H1 (cell line): ENCODE data around the gene BIRC5. TPM values are rescaled to one million over a fixed set of nuclear protein-coding genes. Genes with fewer than 3 reads are reported as not detected.

ENCODE experiments used
- CTCF ChIA-PET: fragments of 300-600 bp; sonication (Branson Sonifier 250); formaldehyde crosslinking; loops from one replicate; lab custom pipeline; 2021; ENCODE audit not compliant: partially characterized antibody; lab: Charles Lee
- POLR2A ChIA-PET: fragments of 300-600 bp; sonication (Branson Sonifier 250); formaldehyde crosslinking; loops from one replicate; lab custom pipeline; 2021; ENCODE audit warnings: inconsistent platforms; ENCODE audit not compliant: partially characterized antibody; lab: Charles Lee
- DNase-seq, 2 experiments: peaks; one replicate each; pipeline versions ENCODE4 v3.0.0 to v3.0.0-alpha.2; 2010 to 2022; ENCODE audit warnings: low spot score in 2 of 2, low read depth in 1 of 2, mixed read lengths in 1 of 2
- FAIRE-seq: peaks from 2 replicates; lab custom pipeline; 2011; peaks lifted over from hg19 to GRCh38; lab: Jason Lieb, UNC
- H2AFZ ChIP-seq: 2 replicates; pipeline ENCODE4 v1.8.1; 2012; ENCODE audit warnings: low read length, inconsistent platforms
- H2AK5ac ChIP-seq: 2 replicates; pipeline ENCODE4 v1.6.1; 2013; ENCODE audit warnings: low read depth, low read length
- H2BK120ac ChIP-seq: replicated peaks from 2 replicates; pipeline ENCODE3; 2013; ENCODE audit warnings: low read depth, low read length, inconsistent platforms
- H2BK12ac ChIP-seq: 2 replicates; pipeline ENCODE4 v1.6.1; 2013; ENCODE audit warnings: low read depth, low read length
- H2BK15ac ChIP-seq: 2 replicates; pipeline ENCODE4 v1.6.1; 2013; ENCODE audit warnings: low read length
- H2BK20ac ChIP-seq: 2 replicates; pipeline ENCODE4 v1.6.1; 2013; ENCODE audit warnings: low read length
- H2BK5ac ChIP-seq: 2 replicates; pipeline ENCODE4 v1.6.1; 2013; ENCODE audit warnings: low read depth, low read length
- H3K14ac ChIP-seq: 2 replicates; pipeline ENCODE4 v1.6.1; 2013; ENCODE audit warnings: inconsistent platforms; ENCODE audit not compliant: insufficient read length
- H3K18ac ChIP-seq: 2 replicates; pipeline ENCODE4 v1.6.1; 2013; ENCODE audit warnings: low read length; ENCODE audit errors: extremely low read depth
- H3K23ac ChIP-seq: 2 replicates; pipeline ENCODE4 v1.6.1; 2013; ENCODE audit warnings: inconsistent platforms; ENCODE audit not compliant: insufficient read length
- H3K23me2 ChIP-seq: 2 replicates; pipeline ENCODE4 v1.6.1; 2013; ENCODE audit warnings: low read depth, low read length
- H3K27ac ChIP-seq: 2 replicates; pipeline ENCODE4 v1.6.1; 2011; ENCODE audit warnings: low read depth, low read length, inconsistent platforms
- H3K27me3 ChIP-seq, 4 experiments: replicated peaks in 1 of 4; 1 replicate in 1 of 4; 2 replicates in 3 of 4; pipeline versions ENCODE4 v1.6.1 to v1.8.1; 2011 to 2013; ENCODE audit warnings: low read length in 3 of 4, mild to moderate bottlenecking in 3 of 4, inconsistent platforms in 2 of 4, mixed read lengths in 2 of 4, moderate library complexity in 1 of 4; ENCODE audit not compliant: control insufficient read depth in 3 of 4, insufficient read depth in 3 of 4; ENCODE audit errors: extremely low read depth in 1 of 4
- H3K36me3 ChIP-seq, 4 experiments: 2 replicates each; pipeline versions ENCODE4 v1.6.1 to v1.8.1; 2011 to 2013; ENCODE audit warnings: mild to moderate bottlenecking in 4 of 4, low read length in 3 of 4, moderate library complexity in 2 of 4, control low read depth in 1 of 4, inconsistent platforms in 1 of 4; ENCODE audit not compliant: insufficient read depth in 4 of 4, control insufficient read depth in 2 of 4
- H3K4ac ChIP-seq: replicated peaks from 2 replicates; pipeline ENCODE3; 2013; ENCODE audit warnings: low read length, low read depth, mixed read lengths, inconsistent platforms; ENCODE audit not compliant: insufficient read length
- H3K4me1 ChIP-seq, 4 experiments: replicated peaks in 1 of 4; 1 replicate in 1 of 4; 2 replicates in 3 of 4; pipeline versions ENCODE4 v1.6.1 to v1.8.1; 2011 to 2013; ENCODE audit warnings: low read length in 3 of 4, inconsistent platforms in 2 of 4, mixed read lengths in 1 of 4; ENCODE audit not compliant: insufficient read depth in 4 of 4, control insufficient read depth in 3 of 4
- H3K4me2 ChIP-seq, 2 experiments: 2 replicates each; pipeline versions ENCODE4 v1.6.1 to v1.8.1; 2011 to 2013; ENCODE audit warnings: low read depth in 2 of 2, low read length in 2 of 2, control low read depth in 1 of 2, inconsistent platforms in 1 of 2, mild to moderate bottlenecking in 1 of 2; ENCODE audit not compliant: insufficient read depth in 1 of 2
- H3K4me3 ChIP-seq, 4 experiments: fragments of 200-600, 300-600 bp in 1 of 4; sonication (generic), shearing (Covaris generic), sonication (Bioruptor Twin) in 1 of 4; 2 replicates each; pipeline versions ENCODE4 v1.5.1 to v1.8.1; 2011 to 2016; ENCODE audit warnings: low read length in 4 of 4, low read depth in 3 of 4, control low read depth in 2 of 4, inconsistent platforms in 2 of 4, mild to moderate bottlenecking in 2 of 4, mixed read lengths in 1 of 4, moderate library complexity in 1 of 4; ENCODE audit not compliant: insufficient read depth in 2 of 4; ENCODE audit errors: extremely low read depth in 1 of 4
- H3K56ac ChIP-seq: replicated peaks from 2 replicates; pipeline ENCODE3; 2013; ENCODE audit warnings: low read depth, mild to moderate bottlenecking, mixed read lengths, low read length, inconsistent platforms; ENCODE audit not compliant: insufficient read length
- H3K79me1 ChIP-seq: 2 replicates; pipeline ENCODE4 v1.6.1; 2013; ENCODE audit warnings: low read depth, low read length, control low read depth
- H3K79me2 ChIP-seq, 2 experiments: 2 replicates each; pipeline versions ENCODE4 v1.6.1 to v1.8.1; 2012 to 2013; ENCODE audit warnings: low read length in 2 of 2, mild to moderate bottlenecking in 2 of 2, inconsistent platforms in 1 of 2; ENCODE audit not compliant: insufficient read depth in 2 of 2, control insufficient read depth in 1 of 2
- H3K9ac ChIP-seq, 4 experiments: replicated peaks in 1 of 4; 1 replicate in 1 of 4; 2 replicates in 3 of 4; pipeline versions ENCODE4 v1.6.1 to v1.8.1; 2011 to 2013; ENCODE audit warnings: low read depth in 3 of 4, low read length in 3 of 4, control low read depth in 2 of 4, mild to moderate bottlenecking in 2 of 4, moderate library complexity in 2 of 4, inconsistent platforms in 1 of 4; ENCODE audit errors: extremely low read depth in 1 of 4
- H3K9me3 ChIP-seq, 2 experiments: 2 replicates each; pipeline versions ENCODE4 v1.6.1 to v1.8.1; 2012 to 2013; ENCODE audit warnings: mild to moderate bottlenecking in 2 of 2, moderate library complexity in 2 of 2, control low read depth in 1 of 2, inconsistent platforms in 1 of 2, low read depth in 1 of 2, low read length in 1 of 2, mixed read lengths in 1 of 2; ENCODE audit not compliant: insufficient read depth in 2 of 2
- H4K20me1 ChIP-seq, 2 experiments: replicated peaks in 1 of 2; 2 replicates each; pipeline versions ENCODE3 to v1.8.1; 2011 to 2013; ENCODE audit warnings: inconsistent platforms in 2 of 2, low read length in 2 of 2, mild to moderate bottlenecking in 1 of 2; ENCODE audit not compliant: insufficient read depth in 2 of 2, control insufficient read depth in 1 of 2
- H4K5ac ChIP-seq: 2 replicates; pipeline ENCODE4 v1.6.1; 2013; ENCODE audit warnings: low read length, low read depth, mixed read lengths, inconsistent platforms; ENCODE audit not compliant: insufficient read length
- H4K8ac ChIP-seq: 2 replicates; pipeline ENCODE4 v1.8.0; 2013; ENCODE audit warnings: mild to moderate bottlenecking, moderate library complexity, low read length, inconsistent platforms; ENCODE audit not compliant: insufficient read depth; ENCODE audit errors: extremely low read depth
- H4K91ac ChIP-seq: replicated peaks from 2 replicates; pipeline ENCODE3; 2013; ENCODE audit warnings: low read length, mixed read lengths, inconsistent platforms; ENCODE audit not compliant: insufficient read length
- CBX5 ChIP-seq: fragments of 300-800, 300-1000 bp; sonication (generic); IDR thresholded peaks from 2 replicates; pipeline ENCODE4 v1.7.1; 2016; ENCODE audit warnings: antibody characterized with exemption, low read length, low read depth
- CBX8 ChIP-seq: fragments of 300-800, 300-1000 bp; sonication (generic); IDR thresholded peaks from 2 replicates; pipeline ENCODE4 v1.7.1; 2016; ENCODE audit warnings: low read depth, low read length, borderline replicate concordance
- CREB1 ChIP-seq: IDR thresholded peaks from 2 replicates; pipeline ENCODE4 v1.6.1; 2012; ENCODE audit warnings: inconsistent platforms
- POLR2A ChIP-seq, 2 experiments: IDR thresholded peaks; 1 replicate in 1 of 2; 2 replicates in 1 of 2; pipeline ENCODE4 v1.6.1; 2011; ENCODE audit warnings: low read depth in 2 of 2, low read length in 2 of 2, mild to moderate bottlenecking in 2 of 2; ENCODE audit errors: control extremely low read depth in 1 of 2
- POLR2AphosphoS5 ChIP-seq: IDR thresholded peaks from 2 replicates; pipeline ENCODE4 v1.6.1; 2011; ENCODE audit warnings: low read depth, low read length
- RXRA ChIP-seq: IDR thresholded peaks from 2 replicates; pipeline ENCODE4 v1.6.1; 2011; ENCODE audit warnings: low read depth, mild to moderate bottlenecking, low read length, moderate library complexity; ENCODE audit not compliant: insufficient read depth
- SP1 ChIP-seq: IDR thresholded peaks from 2 replicates; pipeline ENCODE4 v1.6.1; 2011; ENCODE audit warnings: low read depth, low read length
- SUZ12 ChIP-seq: fragments of 200-600 bp; sonication (generic); IDR thresholded peaks from 2 replicates; pipeline ENCODE4 v1.6.1; 2012; ENCODE audit warnings: mild to moderate bottlenecking, inconsistent platforms, low read length, moderate library complexity, mixed read lengths
- TEAD4 ChIP-seq: IDR thresholded peaks from 2 replicates; pipeline ENCODE4 v1.6.1; 2012; ENCODE audit warnings: low read depth, low read length, inconsistent platforms, mixed read lengths
- YY1 ChIP-seq: IDR thresholded peaks from 2 replicates; pipeline ENCODE4 v1.6.1; 2011; ENCODE audit warnings: low read depth, mild to moderate bottlenecking, low read length
- WGBS, 2 experiments: shearing (Covaris generic) in 1 of 2; methylation state at CpG; one replicate each; pipeline versions ENCODE4 v1.1.6 to v1.1.7; 2013 to 2015; ENCODE audit warnings: low lambda C conversion rate in 2 of 2, mixed read lengths in 2 of 2, inconsistent platforms in 1 of 2, low coverage in 1 of 2, missing lambda C conversion rate in 1 of 2; ENCODE audit not compliant: insufficient replicate concordance in 2 of 2, insufficient coverage in 1 of 2, insufficient read length in 1 of 2; ENCODE audit errors: extremely low coverage in 1 of 2, missing lambda C conversion rate in 1 of 2; 5-methylcytosine and 5-hydroxymethylcytosine counted together
- polyA plus RNA-seq, 7 experiments: library from polyadenylated mRNA; depleted of rRNA in 3 of 7; stranded (reverse) in 5 of 7; unstranded in 2 of 7; fragments of >200 nt in 5 of 7; fragments of 200-250 nt in 2 of 7; gene quantifications; 1 replicate in 5 of 7; 2 replicates in 1 of 7; 4 replicates in 1 of 7; pipeline versions ENCODE4 v1.2.1 to v1.2.3, GENCODE V29; 2011 to 2013; ENCODE audit warnings: missing spikeins in 2 of 7, mixed read lengths in 2 of 7
- total RNA-seq: library from RNA; stranded (reverse); fragmentation: NEBNext Ultra II Directional; extraction: Animal tissue kit (Norgen Biotek cat#: 25700); gene quantifications from 2 replicates; pipeline ENCODE4 v1.2.1, GENCODE V29; 2021
- TF ChIP-seq, protein P1 (sequence below), 3 experiments: IDR thresholded peaks; 1 replicate in 2 of 3; 2 replicates in 1 of 3; pipeline versions ENCODE4 v1.5.1 to v1.6.1; 2011; ENCODE audit warnings: low read length in 3 of 3, mild to moderate bottlenecking in 3 of 3, inconsistent platforms in 2 of 3, low read depth in 1 of 3, moderate library complexity in 1 of 3; ENCODE audit not compliant: insufficient read depth in 1 of 3; ENCODE audit errors: control extremely low read depth in 1 of 3

The BIRC5 gene
- total and polyA plus RNA-seq, 2 of the 8 experiments (the other 6 are each of a cell fraction or from before 2014, with no cell fraction given): 42.2 to 108 TPM

DNA sequence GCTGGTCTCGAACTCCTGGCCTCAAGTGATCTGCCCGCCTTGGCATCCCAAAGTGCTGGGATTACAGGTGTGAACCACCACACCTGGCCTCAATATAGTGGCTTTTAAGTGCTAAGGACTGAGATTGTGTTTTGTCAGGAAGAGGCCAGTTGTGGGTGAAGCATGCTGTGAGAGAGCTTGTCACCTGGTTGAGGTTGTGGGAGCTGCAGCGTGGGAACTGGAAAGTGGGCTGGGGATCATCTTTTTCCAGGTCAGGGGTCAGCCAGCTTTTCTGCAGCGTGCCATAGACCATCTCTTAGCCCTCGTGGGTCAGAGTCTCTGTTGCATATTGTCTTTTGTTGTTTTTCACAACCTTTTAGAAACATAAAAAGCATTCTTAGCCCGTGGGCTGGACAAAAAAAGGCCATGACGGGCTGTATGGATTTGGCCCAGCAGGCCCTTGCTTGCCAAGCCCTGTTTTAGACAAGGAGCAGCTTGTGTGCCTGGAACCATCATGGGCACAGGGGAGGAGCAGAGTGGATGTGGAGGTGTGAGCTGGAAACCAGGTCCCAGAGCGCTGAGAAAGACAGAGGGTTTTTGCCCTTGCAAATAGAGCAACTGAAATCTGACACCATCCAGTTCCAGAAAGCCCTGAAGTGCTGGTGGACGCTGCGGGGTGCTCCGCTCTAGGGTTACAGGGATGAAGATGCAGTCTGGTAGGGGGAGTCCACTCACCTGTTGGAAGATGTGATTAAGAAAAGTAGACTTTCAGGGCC, 5.5 kb downstream of the BIRC5 start:
- Histone ChIP-seq H3K56ac (no peak overlapping the region), H3K79me1 (peaks cover 3% of the 10 kb centered on the region; the same call in 1 of the 2 replicates), H3K9ac (no peak overlapping the region), H3K4me3 (no peak overlapping the region), H3K4me1 (peaks cover 0 to 6% (median 3%) of the 10 kb centered on the region in 4 experiments; a peak in 4 of 7 replicates), H3K27me3 (no peaks in the 10 kb centered on the region), H3K36me3 (peaks cover 15 to 51% (median 38%) of the 10 kb centered on the region in 4 experiments), H2BK20ac (no peak overlapping the region), H3K79me2 (peaks cover 3 to 22% of the 10 kb centered on the region in 2 experiments), H3K23me2 (peaks cover 3% of the 10 kb centered on the region; the same call in 1 of the 2 replicates), H3K4ac (no peak overlapping the region), H3K14ac (no peak overlapping the region), H3K4me2 (peak overlapping the region in 1 of 2 experiments; percentile 29; a peak in 2 of 4 replicates), H2BK12ac (no peak overlapping the region), H4K20me1 (peaks cover 3 to 5% of the 10 kb centered on the region in 2 experiments), H2AFZ (no peak overlapping the region), H4K5ac (peak overlapping the region; percentile 62), H4K91ac (no peak overlapping the region), H3K18ac (no peak overlapping the region), H2BK15ac (no peak overlapping the region), H2BK5ac (no peak overlapping the region), H3K27ac (no peak overlapping the region), H2BK120ac (no peak overlapping the region), H4K8ac (no peak overlapping the region), H3K9me3 (no peaks in the 10 kb centered on the region), H2AK5ac (no peak overlapping the region), H3K23ac (no peak overlapping the region)
- WGBS, 2 experiments: 78% methylated on average over 11 of the region's 11 CpGs; no CpG with 5 or more reads in 1 of the 2 experiments
- ChIA-PET CTCF (interaction anchor here (1.1 to 4.8 kb wide), 7 partner anchors 15 to 273 kb away, joined by 3 to 35 read pairs (median 4); partner anchors contain the start of gene TK1), POLR2A (interaction anchor here (0.9 to 1.2 kb wide), 6 partner anchors 12 to 33 kb away, joined by 3 to 5 read pairs (median 4); partner anchors contain the start of genes AFMID and TK1)
- DNase-seq (no peak), FAIRE-seq (no peak)
- no peak for TF ChIP-seq CBX8
- TF ChIP-seq, protein P1, sequence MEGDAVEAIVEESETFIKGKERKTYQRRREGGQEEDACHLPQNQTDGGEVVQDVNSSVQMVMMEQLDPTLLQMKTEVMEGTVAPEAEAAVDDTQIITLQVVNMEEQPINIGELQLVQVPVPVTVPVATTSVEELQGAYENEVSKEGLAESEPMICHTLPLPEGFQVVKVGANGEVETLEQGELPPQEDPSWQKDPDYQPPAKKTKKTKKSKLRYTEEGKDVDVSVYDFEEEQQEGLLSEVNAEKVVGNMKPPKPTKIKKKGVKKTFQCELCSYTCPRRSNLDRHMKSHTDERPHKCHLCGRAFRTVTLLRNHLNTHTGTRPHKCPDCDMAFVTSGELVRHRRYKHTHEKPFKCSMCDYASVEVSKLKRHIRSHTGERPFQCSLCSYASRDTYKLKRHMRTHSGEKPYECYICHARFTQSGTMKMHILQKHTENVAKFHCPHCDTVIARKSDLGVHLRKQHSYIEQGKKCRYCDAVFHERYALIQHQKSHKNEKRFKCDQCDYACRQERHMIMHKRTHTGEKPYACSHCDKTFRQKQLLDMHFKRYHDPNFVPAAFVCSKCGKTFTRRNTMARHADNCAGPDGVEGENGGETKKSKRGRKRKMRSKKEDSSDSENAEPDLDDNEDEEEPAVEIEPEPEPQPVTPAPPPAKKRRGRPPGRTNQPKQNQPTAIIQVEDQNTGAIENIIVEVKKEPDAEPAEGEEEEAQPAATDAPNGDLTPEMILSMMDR (IDR thresholded peaks at IDR 0.05; ENCODE audit: control extremely low read depth in 1 of 3, insufficient read depth in 1 of 3, low read depth in 1 of 3, low read length in 3 of 3): no peak
- TF ChIP-seq YY1: no peak
- no peak for TF ChIP-seq TEAD4
- no peak for TF ChIP-seq CREB1
- TF ChIP-seq SP1: no peak
- no peak for TF ChIP-seq CBX5
- TF ChIP-seq POLR2A (IDR thresholded peaks at IDR 0.05; ENCODE audit: control extremely low read depth in 1 of 2, low read depth in 2 of 2, low read length in 2 of 2): no peak
- no peak for TF ChIP-seq POLR2AphosphoS5
- no peak for TF ChIP-seq RXRA
- TF ChIP-seq SUZ12: no peak
